ENCODE measurements around the gene PTGDS.
A peak's percentile ranks its signal among the peaks of the same experiment; 100 is the strongest.

Gene PTGDS

GRCh38 chr9:136958898-136959850 lies 18.1 kb upstream of the PTGDS start:
- no peak for DNase-seq (ENCODE audit: low spot score)

DNA sequence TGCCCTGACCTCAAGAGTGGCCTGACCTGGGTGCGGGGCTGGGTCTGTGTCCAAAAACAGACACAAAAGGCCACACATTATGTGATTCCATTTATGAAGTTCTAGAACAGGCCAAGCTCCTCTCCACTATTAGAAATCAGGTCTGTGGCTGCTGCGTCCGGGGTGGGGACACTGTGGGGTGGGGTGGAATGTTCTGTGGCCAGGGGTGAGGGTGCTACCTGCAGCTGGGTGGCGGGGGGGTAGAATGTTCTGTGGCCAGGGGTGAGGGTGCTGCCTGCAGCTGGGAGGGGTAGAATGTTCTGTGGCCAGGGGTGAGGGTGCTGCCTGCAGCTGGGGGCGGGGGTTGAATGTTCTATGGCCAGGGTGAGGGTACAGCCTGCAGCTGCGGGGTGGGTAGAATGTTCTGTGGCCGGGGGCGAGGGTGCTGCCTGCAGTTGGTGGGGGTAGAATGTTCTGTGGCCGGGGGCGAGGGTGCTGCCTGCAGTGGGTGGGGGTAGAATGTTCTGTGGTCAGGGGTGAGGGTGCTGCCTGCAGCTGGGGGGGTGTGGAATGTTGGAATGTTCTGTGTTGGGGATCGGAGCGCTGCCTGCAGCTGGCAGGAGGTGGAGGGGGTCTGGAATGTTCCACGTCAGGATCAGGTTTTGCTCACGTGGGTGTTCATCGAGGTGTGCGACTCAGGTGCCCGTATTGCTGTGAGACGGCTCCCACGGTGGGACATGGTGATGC lies 16.9 kb upstream of the PTGDS start:
- DNase-seq (ENCODE audit: low spot score): peak; percentile 37

GRCh38 chr9:136960938-136961275 lies 16.4 kb upstream of the PTGDS start:
- no peak for DNase-seq (ENCODE audit: low spot score)

DNA sequence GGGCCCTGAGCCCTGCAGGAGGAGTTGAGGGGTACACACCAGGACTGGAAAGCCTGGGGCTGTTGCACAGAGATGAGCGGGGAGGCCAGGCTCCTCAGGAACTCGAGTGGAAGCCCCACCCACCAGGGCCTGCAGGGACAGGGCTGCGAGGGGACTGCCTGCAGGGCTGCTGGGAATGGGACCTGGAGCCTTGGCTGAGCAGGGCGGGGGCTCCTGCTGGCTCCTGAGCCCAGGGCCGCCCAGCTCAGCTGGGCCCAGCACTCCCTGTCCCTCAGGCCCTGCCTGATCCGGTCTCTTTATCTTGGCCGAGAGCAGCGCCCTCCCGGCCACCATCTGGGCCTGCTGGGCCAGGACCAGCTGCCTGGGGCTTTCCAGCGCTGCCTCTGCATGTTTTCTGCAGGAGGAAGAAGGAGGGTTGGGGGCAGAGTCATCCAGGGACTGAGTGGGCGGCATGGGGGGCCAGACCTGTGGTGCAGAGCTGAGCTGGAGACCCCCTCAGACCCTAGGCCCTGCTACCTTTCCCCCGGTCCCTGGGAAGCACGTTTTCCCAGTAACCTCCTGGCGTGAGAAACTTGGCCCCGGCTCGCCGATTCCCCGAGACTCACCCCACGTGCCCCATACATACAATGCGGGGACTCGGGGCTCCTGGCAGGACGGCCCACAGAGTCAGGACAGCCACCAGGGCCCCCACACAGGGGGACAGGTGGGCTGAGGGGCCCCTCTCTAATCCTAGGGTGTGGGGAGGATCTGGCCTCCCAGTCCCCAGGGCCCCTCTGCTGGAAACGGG lies 15.8 kb upstream of the PTGDS start:
- no peak for DNase-seq (ENCODE audit: low spot score)

DNA sequence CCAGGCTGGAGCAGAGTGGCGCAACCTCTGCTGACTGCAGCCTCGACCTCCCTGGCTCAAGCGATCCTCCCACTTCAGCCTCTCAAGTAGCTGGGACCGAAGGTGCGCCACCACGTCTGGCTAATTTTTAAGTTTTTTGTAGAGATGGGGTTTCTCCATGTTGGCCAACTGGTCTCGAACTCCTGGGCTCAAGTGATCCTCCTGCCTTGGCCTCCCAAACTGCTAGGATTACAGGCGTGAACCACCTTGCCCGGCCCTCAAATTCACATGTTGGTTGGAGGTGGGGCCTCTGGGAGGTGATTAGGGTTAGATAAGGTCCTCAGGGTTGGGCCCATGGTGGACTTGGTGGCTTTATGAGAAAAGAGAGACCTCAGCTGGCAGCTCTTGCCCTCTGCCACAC lies 15.1 kb upstream of the PTGDS start:
- DNase-seq (ENCODE audit: low spot score): no peak

GRCh38 chr9:136962701-136963248 lies 14.5 kb upstream of the PTGDS start:
- DNase-seq (ENCODE audit: low spot score): no peak

DNA sequence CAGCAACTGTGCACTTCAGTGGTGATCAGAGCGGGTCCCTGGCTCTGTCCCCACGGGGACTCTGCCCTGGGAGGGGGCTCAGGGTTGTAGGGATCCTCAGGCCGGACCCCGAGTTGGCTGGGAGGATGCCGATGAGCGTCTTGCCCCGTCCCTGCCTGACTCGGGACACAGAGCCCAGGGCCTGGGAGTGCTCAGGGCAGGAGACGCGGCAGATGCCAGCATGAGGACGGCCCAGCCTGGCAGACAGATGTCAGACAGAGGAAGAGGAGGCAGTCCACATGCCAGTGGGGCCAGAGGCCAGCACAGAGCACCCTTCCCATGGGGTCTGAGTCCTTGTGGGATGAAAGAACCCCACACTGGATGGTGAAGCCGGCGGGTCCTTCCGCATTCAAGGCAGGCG lies 14.0 kb upstream of the PTGDS start:
- no peak for DNase-seq (ENCODE audit: low spot score)

- DNase-seq (ENCODE audit: low spot score): no peak
Measured at GRCh38 chr9:136963751-136964150, 13.6 kb upstream of the PTGDS start.

- DNase-seq (ENCODE audit: low spot score): no peak
Measured at GRCh38 chr9:136964171-136964689, 13.1 kb upstream of the PTGDS start.

DNA sequence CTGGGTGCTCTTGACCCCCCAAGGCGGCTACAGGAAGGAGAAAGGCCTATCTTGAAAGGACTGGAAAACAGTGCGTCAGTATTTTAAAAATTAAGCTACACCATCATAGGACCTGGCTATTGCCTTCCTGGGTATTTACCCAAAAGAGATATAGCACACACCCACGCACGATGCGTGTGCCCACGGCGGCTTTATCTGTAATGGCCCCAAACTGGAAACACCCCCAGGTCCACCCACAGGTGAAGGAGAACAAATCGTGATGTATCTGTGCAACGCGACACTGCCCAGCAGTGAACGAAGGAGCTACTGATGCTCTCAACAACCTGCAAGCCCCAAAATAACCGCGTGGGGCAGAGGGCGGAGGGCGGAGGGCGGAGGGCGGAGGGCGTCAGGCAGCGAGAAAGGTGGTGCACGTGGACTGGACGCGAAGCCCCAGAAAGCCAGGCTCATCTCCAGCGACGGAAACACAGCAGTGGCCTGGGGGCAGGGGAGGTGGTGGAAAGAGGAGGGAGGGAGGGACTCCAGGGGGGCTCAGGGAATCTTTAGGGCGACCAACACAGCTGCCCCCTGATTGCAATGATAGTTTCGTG lies 12.4 kb upstream of the PTGDS start:
- DNase-seq (ENCODE audit: low spot score): no peak

DNA sequence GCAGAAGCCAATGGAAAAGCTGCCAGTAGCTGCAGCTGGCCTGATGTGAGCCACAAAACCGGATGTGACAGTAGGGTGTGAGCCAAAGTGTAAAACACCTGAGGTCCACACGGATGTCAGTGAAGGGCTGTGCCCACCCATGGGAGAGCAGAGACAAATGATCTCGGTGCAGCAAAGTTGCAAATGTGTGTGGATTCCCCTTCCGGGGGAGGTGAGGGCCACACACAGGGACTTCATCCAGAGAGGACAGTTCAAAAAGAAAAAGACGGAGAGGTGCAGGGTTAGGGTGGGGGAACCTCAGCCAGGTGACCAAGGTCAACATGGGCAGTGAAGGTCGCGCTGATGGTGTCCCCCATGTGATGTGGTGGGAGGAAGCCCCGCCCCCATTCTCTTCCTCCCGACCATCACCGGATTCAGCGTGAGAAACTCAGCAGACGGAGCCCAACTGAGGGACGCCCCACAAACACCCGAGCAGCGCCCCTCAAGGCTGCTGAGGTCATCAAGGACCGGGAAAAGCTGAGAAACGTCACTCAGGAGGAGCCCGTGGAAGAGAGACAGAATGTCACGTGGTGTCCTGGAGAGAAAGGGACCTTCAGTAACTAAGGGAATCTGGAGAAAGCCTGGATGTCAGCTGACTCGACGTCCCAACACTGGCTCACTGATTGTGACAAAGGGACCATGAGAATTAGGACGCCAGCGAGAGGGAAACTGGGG lies 11.4 kb upstream of the PTGDS start:
- DNase-seq (ENCODE audit: low spot score): peak; percentile 44

GRCh38 chr9:136968333-136969127 lies 8.8 kb upstream of the PTGDS start:
- no peak for DNase-seq (ENCODE audit: low spot score)

DNA sequence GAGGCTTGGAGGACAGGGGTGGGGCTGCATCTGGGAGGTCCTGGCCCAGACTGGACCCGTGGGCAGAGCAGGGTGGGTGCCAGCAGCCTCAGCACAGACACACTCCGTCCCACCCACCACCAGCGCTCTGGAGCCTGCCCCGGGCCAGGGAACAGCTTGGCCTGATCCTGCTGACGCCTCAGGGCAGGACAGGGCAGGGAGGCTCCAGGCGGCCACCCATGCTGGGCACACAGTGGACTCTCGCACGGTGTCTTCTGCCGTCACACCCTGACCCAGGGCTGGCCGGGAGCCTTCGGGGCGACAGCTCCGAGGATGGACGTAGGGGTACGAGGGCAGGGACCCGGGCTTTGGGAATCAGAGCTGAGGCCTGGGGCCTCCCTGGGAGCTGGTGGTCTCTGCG lies 8.2 kb upstream of the PTGDS start:
- DNase-seq (ENCODE audit: low spot score): no peak

DNA sequence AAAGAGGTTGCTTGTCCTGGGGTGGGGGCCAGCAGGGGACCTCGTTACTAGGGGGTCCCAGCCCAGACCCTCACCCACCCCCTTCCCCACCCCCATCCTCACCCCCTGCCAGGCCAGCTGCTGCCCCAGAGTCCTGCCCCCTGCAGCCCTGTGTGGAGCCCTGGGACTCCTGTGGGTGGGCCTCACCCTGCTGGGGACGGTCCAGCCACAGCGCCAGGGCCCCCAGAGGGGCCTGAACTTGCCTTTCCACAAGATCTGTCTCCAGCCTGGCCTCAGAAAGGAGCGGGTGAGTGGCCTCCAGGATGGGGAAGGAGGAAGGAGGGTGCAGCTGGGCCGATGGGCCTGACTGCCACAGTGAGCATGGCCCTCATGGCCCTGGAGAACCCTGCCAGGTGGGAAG lies 7.5 kb upstream of the PTGDS start:
- DNase-seq (ENCODE audit: low spot score): no peak

- no peak for DNase-seq (ENCODE audit: low spot score)
Measured at GRCh38 chr9:136970361-136970760, 6.9 kb upstream of the PTGDS start.

- DNase-seq (ENCODE audit: low spot score): no peak
Measured at GRCh38 chr9:136971746-136972145, 5.6 kb upstream of the PTGDS start.

GRCh38 chr9:136972335-136972734 lies 5.0 kb upstream of the PTGDS start:
- no peak for DNase-seq (ENCODE audit: low spot score)

DNA sequence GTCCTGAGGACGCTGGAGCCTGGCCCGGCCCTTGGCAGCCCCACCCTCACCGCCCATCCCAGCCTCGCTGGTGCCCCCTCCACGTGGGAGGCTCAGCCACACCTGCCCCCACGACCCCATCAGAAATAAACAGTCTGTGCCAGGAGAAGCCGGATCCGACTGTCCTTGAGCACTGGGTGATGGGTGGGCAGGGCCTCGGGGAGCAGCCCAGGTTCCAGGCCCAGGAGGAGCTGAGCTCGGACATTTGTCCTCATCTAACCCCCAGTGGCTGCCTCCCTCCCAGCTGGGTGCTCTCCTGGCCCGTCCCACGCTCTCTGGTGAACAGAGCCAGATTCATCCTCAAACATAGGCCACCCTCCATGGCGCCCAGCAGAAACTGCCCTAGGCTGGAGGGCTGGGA lies 4.6 kb upstream of the PTGDS start:
- DNase-seq (ENCODE audit: low spot score): no peak

DNA sequence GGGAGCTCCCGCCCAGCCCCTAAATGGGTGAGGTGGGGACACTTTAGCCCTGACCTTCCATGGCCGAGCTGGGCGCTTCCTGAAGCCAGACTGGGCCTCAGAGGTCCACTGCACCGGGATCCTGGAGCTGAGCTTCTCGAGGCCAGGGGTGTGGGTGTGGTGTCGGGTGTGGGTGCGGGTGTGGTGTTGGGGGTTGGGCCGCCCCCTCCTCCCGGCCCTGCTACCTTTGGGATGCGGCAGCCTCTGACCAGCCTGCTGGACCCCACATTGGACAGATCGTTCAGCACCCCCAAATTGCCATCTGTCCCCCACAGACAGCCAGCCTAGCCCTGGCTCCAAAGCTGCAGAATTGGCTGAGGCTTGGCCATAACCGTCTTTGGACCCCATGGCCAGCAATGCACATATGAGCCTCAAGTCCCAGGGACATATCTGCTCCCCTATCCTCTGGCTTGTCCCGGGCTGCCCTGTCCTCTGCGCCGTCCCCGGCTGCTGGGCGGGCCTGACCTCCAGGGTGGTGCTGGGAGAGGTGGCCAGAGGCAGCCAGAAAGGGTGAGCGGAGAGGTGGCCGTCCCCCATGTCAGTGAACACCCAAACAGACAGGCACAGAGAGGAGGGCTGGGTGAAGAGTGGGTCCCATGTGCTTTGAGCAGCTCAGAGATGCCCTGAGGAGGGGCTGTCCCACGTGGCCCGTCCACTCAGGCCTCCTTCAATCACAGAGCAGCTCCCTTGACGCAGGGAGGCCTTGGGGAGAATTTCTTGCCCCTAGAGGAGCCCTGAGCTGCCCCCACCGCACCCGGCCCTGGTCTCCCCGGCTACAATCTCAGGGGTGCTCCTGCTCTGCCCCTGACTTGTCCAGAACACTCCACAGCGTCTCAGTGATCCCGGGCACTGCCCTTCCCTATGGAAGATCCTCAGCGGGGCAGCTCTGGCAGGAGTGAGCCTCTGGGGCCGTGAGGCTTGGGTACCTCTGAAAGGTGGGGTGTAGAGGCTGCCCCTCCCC lies 3.4 kb upstream of the PTGDS start:
- DNase-seq (ENCODE audit: low spot score): no peak

Data from CD4-positive, alpha-beta T cell treated with Interleukin-15 for 4 hours (primary cell).